Neural crest cell (in vitro differentiated cells): ENCODE results near the gene COL19A1. TPM values are rescaled to one million over a fixed set of nuclear protein-coding genes. Genes with fewer than 3 reads are reported as not detected.

Source experiments
- DNase-seq: peaks from one replicate; pipeline ENCODE4 v3.0.0; 2021; ENCODE audit warnings: low read depth, mixed read lengths, low spot score
- H3K27ac Mint-ChIP-seq: one replicate; pipeline ENCODE4 v1.8.0; 2021; ENCODE audit warnings: mild to moderate bottlenecking, mixed read lengths; ENCODE audit not compliant: unreplicated experiment
- H3K27me3 Mint-ChIP-seq: 2 replicates; pipeline ENCODE4 v1.8.0; 2021; ENCODE audit warnings: low read depth, mild to moderate bottlenecking, mixed read lengths
- H3K36me3 Mint-ChIP-seq: 2 replicates; pipeline ENCODE4 v1.8.0; 2021; ENCODE audit warnings: low read depth, mild to moderate bottlenecking, mixed read lengths
- H3K4me1 Mint-ChIP-seq: 2 replicates; pipeline ENCODE4 v1.8.0; 2021; ENCODE audit warnings: mixed read lengths
- H3K4me3 Mint-ChIP-seq: one replicate; pipeline ENCODE4 v1.8.0; 2021; ENCODE audit warnings: mild to moderate bottlenecking, mixed read lengths
- H3K9me3 Mint-ChIP-seq: 2 replicates; pipeline ENCODE4 v1.8.0; 2021; ENCODE audit warnings: mixed read lengths
- long read RNA-seq: library from polyadenylated mRNA; unstranded; transcript quantifications from one replicate; pipeline ENCODE4 v2.0.0, GENCODE V29; 2020
- total RNA-seq: library from RNA; stranded (reverse); gene quantifications from 2 replicates; pipeline ENCODE4 v1.2.1, GENCODE V29; 2021
- TF ChIP-seq, protein P1 (sequence below): fragments of 200-600 bp; sonication (generic); conservative IDR thresholded peaks from 2 replicates; pipeline ENCODE4 v1.5.0; 2021; ENCODE audit warnings: antibody characterized with exemption, mild to moderate bottlenecking

Gene COL19A1
- 0.09 TPM in 1 of 2 replicates, not detected in the other for total RNA-seq
- long read RNA-seq, result 0 reads

DNA sequence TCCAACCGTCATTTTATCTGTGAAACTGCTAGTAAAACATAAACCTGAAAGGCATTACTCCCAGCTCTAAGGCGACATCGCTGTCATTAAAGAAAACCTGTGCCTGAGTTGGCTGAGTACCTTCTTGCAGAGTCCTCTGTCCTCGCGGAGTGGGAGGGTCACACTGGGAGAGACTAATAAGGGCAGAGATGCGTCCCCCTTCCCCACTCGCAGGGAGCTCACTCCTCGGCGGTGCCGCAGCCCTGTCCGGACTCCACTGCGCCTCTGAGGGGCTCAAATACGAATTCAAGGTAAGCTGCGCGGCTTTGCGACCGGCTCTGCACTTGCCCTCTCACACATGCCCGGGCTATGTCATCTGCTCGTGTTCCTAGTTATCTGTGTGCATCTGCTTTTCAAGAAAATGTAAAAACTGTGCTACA lies at the start of gene COL19A1:
Gene COL19A1 (plus strand): TSS at position 206 of the 419 bp plus-strand sequence. CDS start 13,012 bp downstream, outside the sequence.
- Mint-ChIP-seq H3K4me1 (peaks cover 22% of the 10 kb centered on the region), H3K36me3 (no peaks in the 10 kb centered on the region)
- peak; percentile 18 for DNase-seq

DNA sequence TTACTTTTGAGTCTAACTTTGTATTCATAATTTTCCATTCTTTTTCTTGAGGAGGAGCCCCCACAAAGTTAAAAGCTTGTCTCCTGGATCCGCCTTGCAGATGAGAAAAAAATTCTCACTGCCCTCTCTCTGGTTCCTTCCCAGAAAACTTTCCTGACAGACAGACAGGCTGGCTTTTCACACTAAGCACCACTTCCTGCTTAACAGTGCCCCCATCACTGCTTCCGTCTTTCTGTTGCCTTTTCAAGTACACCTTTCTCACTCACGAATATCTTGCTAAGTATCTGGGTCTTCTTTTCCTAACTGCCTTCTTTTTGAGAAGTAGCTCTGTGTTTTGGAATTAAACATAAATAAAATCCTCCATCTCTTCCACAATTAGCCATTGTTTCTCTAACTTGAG lies 49.8 kb upstream of the COL19A1 start:
- DNase-seq, result no peak
- Mint-ChIP-seq H3K9me3 (peaks cover 4% of the 10 kb centered on the region), H3K27me3 (no peaks in the 10 kb centered on the region), H3K4me1 (peaks cover 9% of the 10 kb centered on the region), H3K27ac (no peak overlapping the region), H3K36me3 (no peaks in the 10 kb centered on the region), H3K4me3 (no peak overlapping the region)
- TF ChIP-seq, protein P1, sequence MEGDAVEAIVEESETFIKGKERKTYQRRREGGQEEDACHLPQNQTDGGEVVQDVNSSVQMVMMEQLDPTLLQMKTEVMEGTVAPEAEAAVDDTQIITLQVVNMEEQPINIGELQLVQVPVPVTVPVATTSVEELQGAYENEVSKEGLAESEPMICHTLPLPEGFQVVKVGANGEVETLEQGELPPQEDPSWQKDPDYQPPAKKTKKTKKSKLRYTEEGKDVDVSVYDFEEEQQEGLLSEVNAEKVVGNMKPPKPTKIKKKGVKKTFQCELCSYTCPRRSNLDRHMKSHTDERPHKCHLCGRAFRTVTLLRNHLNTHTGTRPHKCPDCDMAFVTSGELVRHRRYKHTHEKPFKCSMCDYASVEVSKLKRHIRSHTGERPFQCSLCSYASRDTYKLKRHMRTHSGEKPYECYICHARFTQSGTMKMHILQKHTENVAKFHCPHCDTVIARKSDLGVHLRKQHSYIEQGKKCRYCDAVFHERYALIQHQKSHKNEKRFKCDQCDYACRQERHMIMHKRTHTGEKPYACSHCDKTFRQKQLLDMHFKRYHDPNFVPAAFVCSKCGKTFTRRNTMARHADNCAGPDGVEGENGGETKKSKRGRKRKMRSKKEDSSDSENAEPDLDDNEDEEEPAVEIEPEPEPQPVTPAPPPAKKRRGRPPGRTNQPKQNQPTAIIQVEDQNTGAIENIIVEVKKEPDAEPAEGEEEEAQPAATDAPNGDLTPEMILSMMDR, result no peak

More for the DNA sequence above, at the start of gene COL19A1:
- TF ChIP-seq, protein P1, result no peak
- H3K27me3 Mint-ChIP-seq, result peaks cover 48% of the 10 kb centered on the region
- no peaks in the 10 kb centered on the region for H3K9me3 Mint-ChIP-seq
- H3K27ac Mint-ChIP-seq, result no peak within 1 kb of the TSS
- H3K4me3 Mint-ChIP-seq, result peak within 1 kb of the TSS; percentile 89

DNA sequence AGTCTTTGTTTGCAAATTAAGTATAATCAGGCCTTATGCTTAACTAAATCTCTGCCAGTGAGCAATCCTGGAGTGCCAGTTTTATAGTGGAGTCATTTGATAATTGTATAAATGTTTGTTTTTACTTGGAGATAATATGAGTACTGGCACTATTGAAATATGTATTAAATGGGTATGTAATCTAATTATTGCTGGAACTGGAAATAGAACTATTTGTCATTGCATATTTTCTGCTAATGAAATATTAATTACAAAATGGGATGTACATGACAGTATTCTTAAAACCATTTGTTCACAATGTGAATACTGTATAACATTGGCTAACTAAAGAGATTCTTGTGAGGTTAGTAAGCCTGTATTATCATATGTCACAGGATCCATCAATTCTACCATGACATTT lies 49.0 kb upstream of the COL19A1 start:
- H3K4me1 Mint-ChIP-seq, result peaks cover 9% of the 10 kb centered on the region
- no peak for DNase-seq
- peaks cover 4% of the 10 kb centered on the region for H3K9me3 Mint-ChIP-seq
- TF ChIP-seq, protein P1, result no peak
- no peaks in the 10 kb centered on the region for H3K27me3 Mint-ChIP-seq
- no peak overlapping the region for H3K4me3 Mint-ChIP-seq
- H3K27ac Mint-ChIP-seq, result no peak overlapping the region
- H3K36me3 Mint-ChIP-seq, result no peaks in the 10 kb centered on the region

DNA sequence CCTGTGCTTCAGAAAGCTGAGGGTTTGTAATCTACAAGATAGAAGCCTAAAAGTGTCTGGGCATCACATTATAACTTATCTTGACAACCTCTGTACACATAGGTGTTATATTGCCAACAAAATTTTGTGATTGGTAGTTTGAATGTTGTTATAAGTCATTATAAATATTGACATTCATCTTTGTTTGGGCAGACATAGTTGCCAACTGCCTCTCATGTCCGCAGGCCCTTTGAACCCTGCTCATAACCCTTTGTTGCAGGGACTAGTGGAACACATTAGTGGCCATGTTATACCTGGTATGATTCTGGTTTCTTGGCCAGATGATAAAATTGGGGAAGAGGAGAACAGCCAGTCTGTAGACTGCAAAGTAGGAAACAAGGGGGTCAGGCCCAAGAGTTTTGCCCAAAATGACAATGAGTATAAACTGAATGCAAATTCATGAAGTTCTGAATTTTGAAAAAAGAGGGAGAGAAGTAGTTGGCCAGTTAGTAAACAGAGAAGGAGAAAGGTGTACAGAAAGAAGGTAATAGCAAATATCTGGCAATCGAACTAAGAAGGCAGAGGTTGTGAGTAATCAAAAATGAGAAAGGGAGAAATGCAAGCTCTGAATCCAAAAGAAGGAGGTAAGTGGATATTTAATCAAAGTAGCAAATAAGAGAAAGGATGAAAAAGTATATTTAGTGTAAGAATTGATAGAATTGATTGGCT lies 48.0 kb upstream of the COL19A1 start:
- H3K4me3 Mint-ChIP-seq, result no peak overlapping the region

DNA sequence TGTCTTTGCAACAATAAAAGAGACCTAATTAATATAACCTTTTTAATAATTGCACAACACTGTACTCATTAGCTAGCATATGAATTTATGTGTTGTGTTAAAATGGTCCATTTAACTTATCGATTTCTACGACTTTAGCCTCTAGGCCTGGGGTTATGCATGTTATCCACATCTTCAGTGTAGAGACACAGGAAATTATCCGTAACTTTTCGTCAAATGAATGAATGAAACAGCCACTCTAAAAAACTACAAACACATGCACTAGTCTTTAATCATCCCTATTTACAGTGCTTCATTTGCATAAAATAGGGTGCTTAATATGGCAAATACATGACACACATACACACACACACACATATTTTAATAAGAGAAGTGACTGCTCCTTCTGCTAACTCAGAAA lies 47.2 kb upstream of the COL19A1 start:
- no peak overlapping the region for H3K27ac Mint-ChIP-seq
- H3K4me3 Mint-ChIP-seq, result no peak overlapping the region
- no peaks in the 10 kb centered on the region for H3K4me1 Mint-ChIP-seq
- DNase-seq, result no peak
- no peaks in the 10 kb centered on the region for H3K36me3 Mint-ChIP-seq
- H3K9me3 Mint-ChIP-seq, result no peaks in the 10 kb centered on the region
- no peaks in the 10 kb centered on the region for H3K27me3 Mint-ChIP-seq
- TF ChIP-seq, protein P1, result no peak

More for the DNA sequence above, 48.0 kb upstream of the COL19A1 start:
- Mint-ChIP-seq H3K36me3 (no peaks in the 10 kb centered on the region), H3K4me1 (peaks cover 6% of the 10 kb centered on the region), H3K27me3 (no peaks in the 10 kb centered on the region), H3K9me3 (no peaks in the 10 kb centered on the region), H3K27ac (no peak overlapping the region)
- DNase-seq, result no peak
- TF ChIP-seq, protein P1, result no peak
